ENCODE results near the gene UBE2N.

DNA sequence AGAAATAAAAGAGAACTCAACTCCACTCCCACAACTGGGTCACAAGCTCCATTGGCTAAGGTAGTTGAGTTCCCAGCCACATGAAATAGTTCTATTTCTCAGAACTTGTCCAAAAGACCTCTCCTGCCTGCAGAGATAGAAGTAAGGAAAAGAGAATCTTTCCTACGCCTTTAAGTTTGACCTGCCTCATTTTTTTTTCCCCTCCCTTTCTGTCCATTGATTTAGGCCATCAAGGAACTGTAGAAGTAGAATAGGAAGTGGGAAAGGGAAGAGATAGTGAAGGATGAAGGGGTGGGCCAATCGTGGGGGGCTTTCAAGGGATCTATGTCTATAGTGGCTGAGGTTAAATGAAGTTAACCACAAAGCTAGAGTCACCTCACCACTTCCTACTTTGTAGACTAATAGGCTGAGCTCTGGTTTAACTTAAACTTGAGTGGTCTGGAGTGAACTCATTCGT, 77.9 kb downstream of the UBE2N start:
- TF ChIP-seq, protein P1, sequence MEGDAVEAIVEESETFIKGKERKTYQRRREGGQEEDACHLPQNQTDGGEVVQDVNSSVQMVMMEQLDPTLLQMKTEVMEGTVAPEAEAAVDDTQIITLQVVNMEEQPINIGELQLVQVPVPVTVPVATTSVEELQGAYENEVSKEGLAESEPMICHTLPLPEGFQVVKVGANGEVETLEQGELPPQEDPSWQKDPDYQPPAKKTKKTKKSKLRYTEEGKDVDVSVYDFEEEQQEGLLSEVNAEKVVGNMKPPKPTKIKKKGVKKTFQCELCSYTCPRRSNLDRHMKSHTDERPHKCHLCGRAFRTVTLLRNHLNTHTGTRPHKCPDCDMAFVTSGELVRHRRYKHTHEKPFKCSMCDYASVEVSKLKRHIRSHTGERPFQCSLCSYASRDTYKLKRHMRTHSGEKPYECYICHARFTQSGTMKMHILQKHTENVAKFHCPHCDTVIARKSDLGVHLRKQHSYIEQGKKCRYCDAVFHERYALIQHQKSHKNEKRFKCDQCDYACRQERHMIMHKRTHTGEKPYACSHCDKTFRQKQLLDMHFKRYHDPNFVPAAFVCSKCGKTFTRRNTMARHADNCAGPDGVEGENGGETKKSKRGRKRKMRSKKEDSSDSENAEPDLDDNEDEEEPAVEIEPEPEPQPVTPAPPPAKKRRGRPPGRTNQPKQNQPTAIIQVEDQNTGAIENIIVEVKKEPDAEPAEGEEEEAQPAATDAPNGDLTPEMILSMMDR (IDR thresholded peaks at IDR 0.05): no peak
- TF ChIP-seq POLR2A (IDR thresholded peaks at IDR 0.05): no peak
